Measurements from ENCODE around the gene PTPRM.

Gene PTPRM

DNA sequence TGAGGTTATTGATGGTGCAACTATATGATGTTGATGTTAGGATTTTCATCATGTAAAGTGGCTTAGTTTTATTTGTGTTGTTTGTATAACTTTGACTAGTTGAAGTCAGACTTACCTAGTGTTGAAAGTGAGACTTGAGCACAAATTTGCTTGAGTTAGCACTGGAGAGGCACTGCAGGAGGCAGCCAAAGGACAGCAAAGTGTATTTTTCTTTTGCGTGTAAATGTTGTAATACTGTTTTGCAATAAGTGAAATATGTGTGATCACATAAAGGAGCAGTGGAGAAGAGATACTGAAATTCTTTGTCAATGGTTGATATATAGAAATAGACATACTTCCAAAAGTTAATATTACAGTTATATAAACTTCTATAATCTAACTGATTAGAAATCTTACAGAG, 710.2 kb downstream of the PTPRM start:
- FAIRE-seq (no peak), DNase-seq (ENCODE audit: insufficient read length, low spot score) (no peak)
- no peak for TF ChIP-seq POU2F2 (IDR thresholded peaks at IDR 0.05; ENCODE audit: low read depth, low read length)
- no peak for TF ChIP-seq POLR2A (IDR thresholded peaks at IDR 0.05; ENCODE audit: low read depth, low read length)
- no peak for TF ChIP-seq POLR2AphosphoS5 (IDR thresholded peaks at IDR 0.05; ENCODE audit: low read depth, low read length)
- TF ChIP-seq TAF1 (IDR thresholded peaks at IDR 0.05; ENCODE audit: low read depth, low read length): no peak
- TF ChIP-seq SPI1 (IDR thresholded peaks at IDR 0.05; ENCODE audit: low read depth, low read length): no peak
- TF ChIP-seq PAX5 (IDR thresholded peaks at IDR 0.05; ENCODE audit: insufficient read depth, low read length, severe bottlenecking): no peak

DNA sequence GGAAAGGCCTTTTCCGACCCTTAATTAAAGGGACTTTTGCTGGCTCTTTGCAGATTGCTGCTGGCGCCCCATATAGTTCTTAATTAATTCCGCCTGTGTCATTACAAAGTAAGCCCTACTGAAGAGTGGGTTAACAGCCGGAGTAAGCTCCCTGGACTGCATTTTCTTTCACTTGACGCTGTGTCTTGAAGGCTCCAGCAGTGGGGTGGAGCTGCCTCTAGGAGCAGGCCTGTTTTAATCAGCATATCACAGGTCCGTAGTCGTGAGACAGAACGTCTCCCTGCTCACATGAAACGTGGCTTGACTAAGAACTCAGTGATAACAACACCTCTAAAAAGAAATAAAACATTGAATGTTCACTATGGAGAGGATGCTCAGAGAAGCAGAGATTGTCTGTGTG, 712.2 kb downstream of the PTPRM start:
- no peak for TF ChIP-seq TAF1 (IDR thresholded peaks at IDR 0.05; ENCODE audit: low read depth, low read length)
- no peak for TF ChIP-seq POLR2AphosphoS5 (IDR thresholded peaks at IDR 0.05; ENCODE audit: low read depth, low read length)
- no peak for TF ChIP-seq PAX5 (IDR thresholded peaks at IDR 0.05; ENCODE audit: insufficient read depth, low read length, severe bottlenecking)
- no peak for TF ChIP-seq POLR2A (IDR thresholded peaks at IDR 0.05; ENCODE audit: low read depth, low read length)
- TF ChIP-seq POU2F2 (IDR thresholded peaks at IDR 0.05; ENCODE audit: low read depth, low read length): no peak
- no peak for TF ChIP-seq SPI1 (IDR thresholded peaks at IDR 0.05; ENCODE audit: low read depth, low read length)
- no peak for DNase-seq (ENCODE audit: insufficient read length, low spot score)
- FAIRE-seq: no peak

DNA sequence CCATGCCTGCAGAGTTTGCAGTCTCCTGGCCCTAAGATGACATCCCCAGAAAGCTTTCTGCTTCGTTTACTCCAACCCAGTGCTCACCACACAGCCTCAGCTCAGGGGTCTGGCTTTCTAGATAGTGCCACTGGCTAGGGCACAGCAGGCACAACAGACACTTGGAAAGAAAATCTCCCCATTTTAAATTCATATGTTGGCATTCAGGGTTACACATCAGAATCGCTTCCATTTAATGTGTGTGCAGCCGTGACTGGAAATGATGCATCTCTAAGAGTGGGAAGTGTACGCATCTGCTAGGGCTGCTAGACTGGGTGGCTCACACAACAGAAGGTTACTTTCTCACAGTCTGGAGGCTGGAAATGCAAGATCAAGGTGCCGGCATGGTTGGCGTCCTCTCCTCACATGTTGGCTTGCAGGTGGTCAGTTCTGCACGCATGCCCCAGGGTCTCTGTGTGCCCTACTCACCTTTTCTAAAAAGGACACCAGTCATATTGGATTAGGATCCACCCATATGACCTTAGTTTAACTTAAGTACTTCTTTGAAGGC, 712.7 kb downstream of the PTPRM start:
- no peak for DNase-seq (ENCODE audit: insufficient read length, low spot score)
- TF ChIP-seq POLR2A (IDR thresholded peaks at IDR 0.05; ENCODE audit: low read depth, low read length): no peak
- TF ChIP-seq POLR2AphosphoS5 (IDR thresholded peaks at IDR 0.05; ENCODE audit: low read depth, low read length): no peak
- no peak for TF ChIP-seq PAX5 (IDR thresholded peaks at IDR 0.05; ENCODE audit: insufficient read depth, low read length, severe bottlenecking)
- TF ChIP-seq SPI1 (IDR thresholded peaks at IDR 0.05; ENCODE audit: low read depth, low read length): no peak
- no peak for TF ChIP-seq POU2F2 (IDR thresholded peaks at IDR 0.05; ENCODE audit: low read depth, low read length)
- no peak for TF ChIP-seq TAF1 (IDR thresholded peaks at IDR 0.05; ENCODE audit: low read depth, low read length)
- FAIRE-seq: no peak

DNA sequence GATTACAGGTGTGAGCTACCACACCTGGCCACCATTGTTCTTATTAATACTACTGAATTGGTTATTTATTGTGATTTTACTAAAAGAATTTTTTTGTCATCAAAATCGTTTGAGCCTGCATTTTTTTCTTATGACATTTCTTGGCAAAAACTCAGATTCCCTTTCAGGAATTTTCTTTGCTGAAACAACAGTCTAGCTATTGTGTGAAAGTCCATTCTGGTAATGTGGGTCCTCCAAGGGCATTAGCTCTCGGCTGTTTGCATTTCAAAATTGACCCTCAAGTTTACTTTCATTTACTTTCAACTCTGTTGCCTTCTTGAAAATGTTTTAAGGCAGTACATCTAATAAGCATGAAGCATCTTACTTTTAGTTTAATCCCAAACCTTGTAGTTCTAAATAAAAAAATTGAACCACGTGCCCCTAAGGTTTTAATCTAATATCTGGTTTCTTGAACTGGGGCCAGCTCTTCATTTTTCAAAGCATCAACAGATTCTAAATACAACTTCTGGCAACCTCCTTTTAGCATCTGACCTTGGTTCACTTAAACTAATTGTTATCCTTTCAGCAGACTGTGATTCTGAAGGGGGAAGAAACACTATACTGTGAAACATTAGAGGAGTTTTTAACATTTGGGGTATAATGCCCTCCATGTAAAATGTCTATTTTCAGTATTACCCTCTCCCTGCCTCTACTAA, 716.9 kb downstream of the PTPRM start:
- no peak for DNase-seq (ENCODE audit: insufficient read length, low spot score)
- TF ChIP-seq POU2F2 (IDR thresholded peaks at IDR 0.05; ENCODE audit: low read depth, low read length) (no peak), SPI1 (IDR thresholded peaks at IDR 0.05; ENCODE audit: low read depth, low read length) (no peak), POLR2AphosphoS5 (IDR thresholded peaks at IDR 0.05; ENCODE audit: low read depth, low read length) (no peak), PAX5 (IDR thresholded peaks at IDR 0.05; ENCODE audit: insufficient read depth, low read length, severe bottlenecking) (no peak), POLR2A (IDR thresholded peaks at IDR 0.05; ENCODE audit: low read depth, low read length) (no peak)
- no peak for FAIRE-seq

DNA sequence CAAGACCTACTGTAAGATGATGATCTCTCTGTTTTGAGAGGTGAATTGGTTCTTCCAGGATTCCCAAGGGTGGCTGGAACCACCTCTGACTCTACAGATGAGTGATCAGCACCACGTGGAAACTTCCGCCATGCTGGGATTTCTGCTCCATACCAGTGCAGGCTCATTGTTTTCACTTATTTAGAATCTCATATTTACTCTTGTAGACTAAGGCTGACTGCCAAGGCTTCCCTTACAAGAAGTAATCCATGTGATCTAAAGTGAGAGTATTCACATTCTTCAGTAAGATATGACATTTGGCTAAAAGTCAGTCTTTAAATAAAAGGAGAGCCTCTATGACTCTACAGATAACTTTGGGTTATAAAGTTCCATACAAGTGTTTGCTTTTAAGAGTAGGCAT, 719.2 kb downstream of the PTPRM start:
- no peak for TF ChIP-seq PAX5 (IDR thresholded peaks at IDR 0.05; ENCODE audit: insufficient read depth, low read length, severe bottlenecking)
- no peak for TF ChIP-seq TAF1 (IDR thresholded peaks at IDR 0.05; ENCODE audit: low read depth, low read length)
- TF ChIP-seq POU2F2 (IDR thresholded peaks at IDR 0.05; ENCODE audit: low read depth, low read length): no peak
- TF ChIP-seq SPI1 (IDR thresholded peaks at IDR 0.05; ENCODE audit: low read depth, low read length): no peak
- TF ChIP-seq POLR2AphosphoS5 (IDR thresholded peaks at IDR 0.05; ENCODE audit: low read depth, low read length): no peak
- TF ChIP-seq POLR2A (IDR thresholded peaks at IDR 0.05; ENCODE audit: low read depth, low read length): no peak
- DNase-seq (ENCODE audit: insufficient read length, low spot score): no peak
- FAIRE-seq: no peak

DNA sequence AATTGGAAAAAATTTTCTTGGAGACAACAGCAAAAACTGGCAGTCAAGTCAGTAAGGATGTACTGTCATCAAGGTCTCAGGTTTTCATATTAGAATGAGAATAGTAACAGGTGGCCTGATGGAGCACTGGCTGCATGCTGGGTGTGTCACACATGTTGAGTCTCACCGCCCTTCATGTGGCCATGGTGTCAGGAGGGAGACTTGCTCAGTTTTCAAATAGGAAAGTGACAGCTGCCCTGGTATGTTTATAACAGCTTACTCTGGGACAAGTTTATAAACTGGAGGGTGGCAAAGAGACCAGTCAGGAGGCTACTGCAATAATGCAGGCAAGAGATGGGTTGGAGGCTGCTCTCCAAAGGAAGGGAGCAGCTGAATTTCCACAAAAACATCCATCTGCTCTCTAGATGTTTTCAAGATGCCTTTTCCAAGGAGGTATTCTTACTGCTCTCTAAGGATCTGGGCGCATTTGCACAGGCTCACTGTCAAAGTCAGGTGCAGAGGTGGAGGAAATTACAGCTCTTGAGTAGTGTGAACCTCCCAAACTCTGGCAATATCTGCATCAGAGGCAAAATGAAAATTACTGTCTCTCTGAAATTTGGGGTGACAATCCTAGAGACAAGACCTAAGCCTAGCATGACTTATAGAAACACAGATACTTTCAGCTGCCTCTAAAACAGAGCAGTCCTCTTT, 720.2 kb downstream of the PTPRM start:
- no peak for TF ChIP-seq POU2F2 (IDR thresholded peaks at IDR 0.05; ENCODE audit: low read depth, low read length)
- no peak for TF ChIP-seq TAF1 (IDR thresholded peaks at IDR 0.05; ENCODE audit: low read depth, low read length)
- no peak for TF ChIP-seq PAX5 (IDR thresholded peaks at IDR 0.05; ENCODE audit: insufficient read depth, low read length, severe bottlenecking)
- TF ChIP-seq SPI1 (IDR thresholded peaks at IDR 0.05; ENCODE audit: low read depth, low read length): no peak
- no peak for TF ChIP-seq POLR2A (IDR thresholded peaks at IDR 0.05; ENCODE audit: low read depth, low read length)
- TF ChIP-seq POLR2AphosphoS5 (IDR thresholded peaks at IDR 0.05; ENCODE audit: low read depth, low read length): no peak
- no peak for FAIRE-seq
- DNase-seq (ENCODE audit: insufficient read length, low spot score): no peak

DNA sequence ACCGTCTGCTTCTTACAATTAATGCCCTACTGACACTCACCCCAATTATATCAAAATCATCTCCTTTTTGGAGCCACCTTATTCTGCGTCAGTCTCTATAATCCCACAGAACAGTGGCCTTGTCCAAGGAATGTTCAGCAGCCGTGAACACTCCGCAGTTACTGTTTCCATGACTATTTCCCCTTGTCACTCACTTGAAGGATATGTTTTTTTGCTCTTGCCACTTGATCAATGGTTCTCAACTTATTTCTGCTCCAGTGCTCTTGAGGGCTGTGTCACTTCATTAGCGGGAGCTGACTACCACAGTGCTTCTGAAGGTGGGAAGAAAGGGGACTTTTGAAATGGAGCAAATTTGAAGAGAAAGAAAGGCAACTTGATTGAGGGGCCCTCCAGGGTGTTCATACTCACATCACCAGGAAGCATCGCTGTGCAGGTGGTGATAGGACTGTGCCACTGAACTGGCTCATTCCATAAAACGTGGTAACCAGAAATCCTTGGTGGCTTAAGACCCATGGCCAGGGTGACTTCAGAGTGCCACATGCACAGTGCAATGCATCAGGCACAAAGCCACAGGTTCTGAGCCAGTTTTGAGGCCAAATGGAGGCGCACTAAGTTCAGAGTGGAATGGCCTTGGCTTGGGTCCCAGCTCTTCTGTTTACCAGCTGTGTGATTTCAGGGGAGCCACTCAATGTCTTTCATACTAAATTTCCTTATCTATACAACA, 721.5 kb downstream of the PTPRM start:
- no peak for FAIRE-seq
- TF ChIP-seq PAX5 (IDR thresholded peaks at IDR 0.05; ENCODE audit: insufficient read depth, low read length, severe bottlenecking) (no peak), SPI1 (IDR thresholded peaks at IDR 0.05; ENCODE audit: low read depth, low read length) (no peak), POLR2AphosphoS5 (IDR thresholded peaks at IDR 0.05; ENCODE audit: low read depth, low read length) (no peak), TAF1 (IDR thresholded peaks at IDR 0.05; ENCODE audit: low read depth, low read length) (no peak), POU2F2 (IDR thresholded peaks at IDR 0.05; ENCODE audit: low read depth, low read length) (no peak), POLR2A (IDR thresholded peaks at IDR 0.05; ENCODE audit: low read depth, low read length) (no peak)
- no peak for DNase-seq (ENCODE audit: insufficient read length, low spot score)

DNA sequence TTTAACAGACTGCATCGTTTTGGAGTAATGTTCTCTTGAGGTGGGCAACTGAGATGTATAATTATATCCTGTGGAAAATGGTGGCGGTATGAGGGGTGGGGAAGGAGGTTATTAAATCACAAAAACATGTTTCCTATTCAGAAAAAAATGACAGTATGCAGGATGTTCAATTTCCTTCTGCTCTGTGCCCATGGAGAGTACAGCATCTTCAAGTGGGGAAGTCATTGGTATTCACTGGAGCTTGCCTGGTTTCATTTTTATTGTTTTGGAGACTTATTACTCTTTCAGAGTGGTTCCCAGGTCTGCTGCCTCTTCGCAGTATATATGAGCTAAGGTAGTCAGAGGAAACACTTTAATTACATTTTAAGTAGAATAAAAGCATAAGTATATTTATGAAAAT, 723.3 kb downstream of the PTPRM start:
- DNase-seq (ENCODE audit: insufficient read length, low spot score) (no peak), FAIRE-seq (no peak)
- TF ChIP-seq POU2F2 (IDR thresholded peaks at IDR 0.05; ENCODE audit: low read depth, low read length) (no peak), POLR2AphosphoS5 (IDR thresholded peaks at IDR 0.05; ENCODE audit: low read depth, low read length) (no peak), TAF1 (IDR thresholded peaks at IDR 0.05; ENCODE audit: low read depth, low read length) (no peak), PAX5 (IDR thresholded peaks at IDR 0.05; ENCODE audit: insufficient read depth, low read length, severe bottlenecking) (no peak), POLR2A (IDR thresholded peaks at IDR 0.05; ENCODE audit: low read depth, low read length) (no peak), SPI1 (IDR thresholded peaks at IDR 0.05; ENCODE audit: low read depth, low read length) (no peak)

DNA sequence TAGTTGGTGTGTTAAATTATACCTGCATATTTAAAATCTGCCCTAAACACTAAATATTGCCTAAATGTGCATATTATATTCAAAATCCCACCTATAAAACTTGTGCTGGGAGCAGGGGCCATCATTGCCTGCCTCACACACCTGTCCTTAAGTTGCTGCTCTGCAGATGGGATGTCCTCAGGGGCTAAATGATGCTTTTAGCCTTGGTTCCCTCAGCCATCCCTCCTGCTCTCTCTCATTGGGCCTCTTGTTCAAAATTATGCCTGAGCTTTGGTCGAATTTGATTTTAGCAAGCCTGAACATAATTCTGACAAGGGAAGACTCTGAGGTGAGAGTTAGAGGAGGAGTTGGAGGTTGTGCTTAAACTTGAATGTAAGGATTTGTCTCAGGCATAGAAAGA, 723.8 kb downstream of the PTPRM start:
- no peak for FAIRE-seq

More for the DNA sequence above, 723.8 kb downstream of the PTPRM start:
- TF ChIP-seq TAF1 (IDR thresholded peaks at IDR 0.05; ENCODE audit: low read depth, low read length) (no peak), POU2F2 (IDR thresholded peaks at IDR 0.05; ENCODE audit: low read depth, low read length) (no peak), POLR2AphosphoS5 (IDR thresholded peaks at IDR 0.05; ENCODE audit: low read depth, low read length) (no peak), SPI1 (IDR thresholded peaks at IDR 0.05; ENCODE audit: low read depth, low read length) (no peak), POLR2A (IDR thresholded peaks at IDR 0.05; ENCODE audit: low read depth, low read length) (no peak), PAX5 (IDR thresholded peaks at IDR 0.05; ENCODE audit: insufficient read depth, low read length, severe bottlenecking) (no peak)
- DNase-seq (ENCODE audit: insufficient read length, low spot score): no peak

Data from GM12891 (cell line).